ENCODE measurements around the gene PKN2. TPM values are rescaled to one million over a fixed set of nuclear protein-coding genes. Genes with fewer than 3 reads are reported as not detected.

PKN2 gene
- total and polyA plus RNA-seq, 2 donors (not counting 1 experiment from before 2014, with no cell fraction given): 11.9 to 51.6 TPM

- Histone ChIP-seq H3K4me3 (ENCODE audit: control extremely low read depth in 1 of 5, extremely low read depth in 1 of 5, insufficient read depth in 1 of 5, low read depth in 2 of 5, low read length in 4 of 5) (no peak overlapping the region), H3K36me3 (replicated peaks in 1 of 2; ENCODE audit: control extremely low read depth in 1 of 2, control insufficient read depth in 1 of 2, extremely low read depth in 1 of 2, insufficient read depth in 2 of 2, low read length in 1 of 2) (no peaks in the 10 kb centered on the region), H2AFZ (ENCODE audit: insufficient read depth, low read depth, low read length, poor library complexity, severe bottlenecking) (no peak overlapping the region), H3K27me3 (replicated peaks in 1 of 4; ENCODE audit: control extremely low read depth in 1 of 4, control insufficient read depth in 3 of 4, insufficient read depth in 4 of 4, low read length in 3 of 4) (no peaks in the 10 kb centered on the region), H3K27ac (ENCODE audit: low read length in 2 of 2) (no peak overlapping the region), H3K4me1 (ENCODE audit: control insufficient read depth in 2 of 2, insufficient read depth in 2 of 2, low read length in 2 of 2) (peaks cover 11 to 18% of the 10 kb centered on the region in 2 donors), H3K9me3 (ENCODE audit: control extremely low read depth in 1 of 3, control insufficient read depth in 2 of 3, insufficient read depth in 1 of 3, low read length in 2 of 3) (no peaks in the 10 kb centered on the region), H3K9ac (ENCODE audit: low read length) (no peak overlapping the region), H3K79me2 (ENCODE audit: control insufficient read depth, insufficient read depth, low read length) (peaks cover 30% of the 10 kb centered on the region), H3K4me2 (replicated peaks; ENCODE audit: low read depth, low read length, poor library complexity, severe bottlenecking) (no peak overlapping the region), H4K20me1 (ENCODE audit: control insufficient read depth, insufficient read depth, low read length, poor library complexity, severe bottlenecking) (no peaks in the 10 kb centered on the region)
- intact Hi-C loops (cut with micrococcal nuclease): loop anchor here (10.0 kb wide), 1 partner anchor 594 kb away; the partner anchor contains the start of gene GBP5
- H3K4me3 Mint-ChIP-seq: no peak overlapping the region
- ChIA-PET POLR2A (no interaction called here), CTCF (no interaction called here)
- ATAC-seq (ENCODE audit: low read depth): no peak
- H3K4me1 Mint-ChIP-seq: peaks cover 19% of the 10 kb centered on the region
- H3K9me3 Mint-ChIP-seq (ENCODE audit: insufficient read depth): no peaks in the 10 kb centered on the region
- DNase-seq: no peak
- H3K27me3 Mint-ChIP-seq: no peaks in the 10 kb centered on the region
- H3K27ac Mint-ChIP-seq: no peak overlapping the region
- WGBS (ENCODE audit: insufficient coverage): no CpG with 5 or more reads among the region's 3 CpGs
- TF ChIP-seq CTCF (IDR thresholded peaks at IDR 0.05): no peak
These were observed 3.0 kb upstream of the PKN2 start for GRCh38 chr1:88680911-88681622.

- no peaks in the 10 kb centered on the region for H3K27me3 ChIP-seq (replicated peaks in 1 of 4; ENCODE audit: control extremely low read depth in 1 of 4, control insufficient read depth in 3 of 4, insufficient read depth in 4 of 4, low read length in 3 of 4)
- H3K9ac ChIP-seq (ENCODE audit: low read length): peak overlapping the region; percentile 93
- no peaks in the 10 kb centered on the region for H4K20me1 ChIP-seq (ENCODE audit: control insufficient read depth, insufficient read depth, low read length, poor library complexity, severe bottlenecking)
- no peaks in the 10 kb centered on the region for H3K9me3 ChIP-seq (ENCODE audit: control extremely low read depth in 1 of 3, control insufficient read depth in 2 of 3, insufficient read depth in 1 of 3, low read length in 2 of 3)
- H3K79me2 ChIP-seq (ENCODE audit: control insufficient read depth, insufficient read depth, low read length): peaks cover 66% of the 10 kb centered on the region
- H3K27ac ChIP-seq (ENCODE audit: low read length in 2 of 2): peak overlapping the region; percentile 85 to 89
- WGBS (ENCODE audit: insufficient coverage): under 1% methylated on average over 56 of the region's 58 CpGs
- ChIA-PET POLR2A (interaction anchor here (0.6 to 2.5 kb wide), 4 partner anchors 12 to 1618 kb away, joined by 3 to 21 read pairs (median 6); partner anchors contain the start of gene GTF2B), CTCF (interaction anchor here (0.7 to 3.8 kb wide), 12 partner anchors 8 to 1358 kb away, joined by 3 to 34 read pairs (median 4); no protein-coding TSS in a partner anchor)
- TF ChIP-seq CTCF (IDR thresholded peaks at IDR 0.05): no peak
- TF ChIP-seq EZH2 (IDR thresholded peaks at IDR 0.05; ENCODE audit: borderline replicate concordance, insufficient read depth, low read depth, low read length, poor library complexity, severe bottlenecking): no peak
- peak overlapping the region; percentile 93 for H2AFZ ChIP-seq (ENCODE audit: insufficient read depth, low read depth, low read length, poor library complexity, severe bottlenecking)
- ATAC-seq (ENCODE audit: low read depth) (peak; percentile 28), DNase-seq (peak; percentile 76)
- no peaks in the 10 kb centered on the region for H3K9me3 Mint-ChIP-seq (ENCODE audit: insufficient read depth)
- peak overlapping the region; percentile 95 for H3K4me3 Mint-ChIP-seq
- H3K4me1 ChIP-seq (ENCODE audit: control insufficient read depth in 2 of 2, insufficient read depth in 2 of 2, low read length in 2 of 2): peaks cover 11 to 19% of the 10 kb centered on the region in 2 donors
- intact Hi-C loops (cut with micrococcal nuclease): loop anchor here (1.0 to 10.0 kb wide), 6 partner anchors 16 to 1356 kb away; partner anchors contain the start of genes GBP5, GTF2B, LMO4 and ZNF326
- H3K27ac Mint-ChIP-seq: peak overlapping the region; percentile 98
- H3K4me3 ChIP-seq (ENCODE audit: control extremely low read depth in 1 of 5, extremely low read depth in 1 of 5, insufficient read depth in 1 of 5, low read depth in 2 of 5, low read length in 4 of 5): peak overlapping the region; percentile 81 to 97 (median 91)
- no peaks in the 10 kb centered on the region for H3K36me3 ChIP-seq (replicated peaks in 1 of 2; ENCODE audit: control extremely low read depth in 1 of 2, control insufficient read depth in 1 of 2, extremely low read depth in 1 of 2, insufficient read depth in 2 of 2, low read length in 1 of 2)
- peak overlapping the region; percentile 82 for H3K4me2 ChIP-seq (replicated peaks; ENCODE audit: low read depth, low read length, poor library complexity, severe bottlenecking)
- H3K27me3 Mint-ChIP-seq: no peaks in the 10 kb centered on the region
- H3K4me1 Mint-ChIP-seq: peaks cover 28% of the 10 kb centered on the region
These were observed 597 bp downstream of the PKN2 start for GRCh38 chr1:88684482-88685258.
